ENCODE data around the gene FNDC10. TPM values are rescaled to one million over a fixed set of nuclear protein-coding genes. Genes with fewer than 3 reads are reported as not detected.

FNDC10 gene
- total and polyA plus RNA-seq, 10 of the 15 experiments (the other 5 are each of a cell fraction or from before 2014, with no cell fraction given) = 0.05 to 1.3 (median 0.25) TPM; not detected in 4

GRCh38 chr1:1624443-1625403 is 24.8 kb upstream of the FNDC10 start (continued):
- TF ChIP-seq SKIL (IDR thresholded peaks at IDR 0.05; ENCODE audit: low read depth, poor library complexity, severe bottlenecking) (no peak), MYB (IDR thresholded peaks at IDR 0.05; ENCODE audit: borderline replicate concordance, low read depth, low read length) (no peak), LARP7 (IDR thresholded peaks at IDR 0.05) (no peak), HDAC6 (IDR thresholded peaks at IDR 0.05; ENCODE audit: unreplicated experiment) (no peak), SMC3 (IDR thresholded peaks at IDR 0.05; ENCODE audit: borderline replicate concordance, low read length) (no peak), NKRF (conservative IDR thresholded peaks at IDR 0.05) (no peak), SIN3A (IDR thresholded peaks at IDR 0.05; ENCODE audit: low read depth, low read length) (no peak), ZNF274 (IDR thresholded peaks at IDR 0.05; ENCODE audit: insufficient read depth, insufficient read length) (no peak), ESRRA (IDR thresholded peaks at IDR 0.05; ENCODE audit: low read length) (no peak), NR2C2 (IDR thresholded peaks at IDR 0.05; ENCODE audit: borderline replicate concordance, control insufficient read depth, insufficient read length, low read depth) (no peak), PRDM15 (CRISPR knock-in tag; IDR thresholded peaks at IDR 0.05) (no peak)
